Loucy (cell line): ENCODE results near the gene BANK1.

Experiments used
- CTCF ChIP-seq: fragments of 200-600 bp; sonication (generic); conservative IDR thresholded peaks from 2 replicates; pipeline ENCODE4 v1.5.1; 2014; ENCODE audit warnings: mild to moderate bottlenecking, antibody characterized with exemption, low read length
- EZH2phosphoT487 ChIP-seq: fragments of 200-600 bp; IDR thresholded peaks from 2 replicates; pipeline ENCODE4 v1.6.1; 2018; ENCODE audit warnings: antibody characterized with exemption, mild to moderate bottlenecking, moderate library complexity, borderline replicate concordance

GRCh38 chr4:101952985-101953384, 162.5 kb downstream of the BANK1 start:
- TF ChIP-seq CTCF, result no peak
- no peak for TF ChIP-seq EZH2phosphoT487
